Measurements from ENCODE around the gene NOXO1. TPM values are rescaled to one million over a fixed set of nuclear protein-coding genes. Genes with fewer than 3 reads are reported as not detected.
A peak's percentile ranks its signal among the peaks of the same experiment; 100 is the strongest.

The NOXO1 gene
- polyA plus RNA-seq, 1 donor from 2014 or later = 8.5 TPM

DNA sequence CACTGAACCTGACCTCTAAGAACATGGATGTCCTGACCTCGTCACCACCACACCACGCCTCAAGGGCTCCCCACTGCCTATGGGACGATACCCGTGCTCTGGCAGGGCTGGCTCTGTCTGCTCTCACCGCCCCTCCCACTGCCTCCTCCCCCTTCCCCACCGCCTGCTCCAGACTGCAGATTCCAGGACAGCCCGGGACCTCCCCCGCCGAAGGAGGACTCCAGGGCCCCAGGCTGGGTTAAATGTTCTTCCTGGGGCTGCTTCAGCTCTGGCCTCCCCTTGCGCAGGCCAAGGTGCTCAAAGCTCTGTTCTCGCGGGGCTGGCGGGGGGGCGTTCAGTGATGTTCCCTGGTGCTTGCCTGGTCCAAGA, 41.4 kb upstream of the NOXO1 start (continued):
- TF ChIP-seq, protein P1, sequence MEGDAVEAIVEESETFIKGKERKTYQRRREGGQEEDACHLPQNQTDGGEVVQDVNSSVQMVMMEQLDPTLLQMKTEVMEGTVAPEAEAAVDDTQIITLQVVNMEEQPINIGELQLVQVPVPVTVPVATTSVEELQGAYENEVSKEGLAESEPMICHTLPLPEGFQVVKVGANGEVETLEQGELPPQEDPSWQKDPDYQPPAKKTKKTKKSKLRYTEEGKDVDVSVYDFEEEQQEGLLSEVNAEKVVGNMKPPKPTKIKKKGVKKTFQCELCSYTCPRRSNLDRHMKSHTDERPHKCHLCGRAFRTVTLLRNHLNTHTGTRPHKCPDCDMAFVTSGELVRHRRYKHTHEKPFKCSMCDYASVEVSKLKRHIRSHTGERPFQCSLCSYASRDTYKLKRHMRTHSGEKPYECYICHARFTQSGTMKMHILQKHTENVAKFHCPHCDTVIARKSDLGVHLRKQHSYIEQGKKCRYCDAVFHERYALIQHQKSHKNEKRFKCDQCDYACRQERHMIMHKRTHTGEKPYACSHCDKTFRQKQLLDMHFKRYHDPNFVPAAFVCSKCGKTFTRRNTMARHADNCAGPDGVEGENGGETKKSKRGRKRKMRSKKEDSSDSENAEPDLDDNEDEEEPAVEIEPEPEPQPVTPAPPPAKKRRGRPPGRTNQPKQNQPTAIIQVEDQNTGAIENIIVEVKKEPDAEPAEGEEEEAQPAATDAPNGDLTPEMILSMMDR (IDR thresholded peaks at IDR 0.05; ENCODE audit: poor library complexity, severe bottlenecking) = no peak
- TF ChIP-seq POLR2AphosphoS5 (IDR thresholded peaks at IDR 0.05) = no peak

GRCh38 chr16:2019921-2020831, 38.9 kb upstream of the NOXO1 start:
- peaks cover 41% of the 10 kb centered on the region for H3K27me3 ChIP-seq (ENCODE audit: insufficient read depth, low read depth, low read length)

GRCh38 chr16:2019518-2019920, 38.2 kb upstream of the NOXO1 start, which contains the start of gene NPW:
Gene NPW (plus strand): TSS chr16:2019785.
- H3K4me2 ChIP-seq (ENCODE audit: low read length) = no peak within 1 kb of the TSS
- no peak within 1 kb of the TSS for H3K27ac ChIP-seq (ENCODE audit: low read length)
- TF ChIP-seq POLR2AphosphoS5 (IDR thresholded peaks at IDR 0.05) (no peak), EP300 (conservative IDR thresholded peaks at IDR 0.05; ENCODE audit: poor library complexity, severe bottlenecking) (no peak), EZH2 (IDR thresholded peaks at IDR 0.05; ENCODE audit: borderline replicate concordance, insufficient read depth, low read length, poor library complexity, severe bottlenecking) (peak; percentile 75)
- no peaks in the 10 kb centered on the region for H3K9me2 ChIP-seq (ENCODE audit: insufficient read depth, low read length)
- peaks cover 41% of the 10 kb centered on the region for H3K27me3 ChIP-seq (ENCODE audit: insufficient read depth, low read depth, low read length)
- no peaks in the 10 kb centered on the region for H3K36me3 ChIP-seq (ENCODE audit: insufficient read depth, low read length)
- H3K4me3 ChIP-seq (ENCODE audit: low read length) = peak within 1 kb of the TSS; percentile 31
- H3F3A ChIP-seq (ENCODE audit: insufficient read depth, low read length, poor library complexity, severe bottlenecking) = no peaks in the 10 kb centered on the region
- H3K9ac ChIP-seq (ENCODE audit: low read length) = no peak within 1 kb of the TSS
- no peak within 1 kb of the TSS for H2AFZ ChIP-seq (ENCODE audit: low read depth, low read length)
- no peaks in the 10 kb centered on the region for H4K20me1 ChIP-seq (ENCODE audit: insufficient read depth)
- no peaks in the 10 kb centered on the region for H3K9me3 ChIP-seq (ENCODE audit: low read length)
- no peaks in the 10 kb centered on the region for H3K79me2 ChIP-seq (replicated peaks; ENCODE audit: insufficient read depth, low read length)

More at GRCh38 chr16:2019921-2020831, 38.9 kb upstream of the NOXO1 start:
- Histone ChIP-seq H3K9me2 (ENCODE audit: insufficient read depth, low read length) (no peaks in the 10 kb centered on the region), H3K4me2 (ENCODE audit: low read length) (no peak overlapping the region), H3K4me3 (ENCODE audit: low read length) (peak overlapping the region; percentile 31), H3K9me3 (ENCODE audit: low read length) (no peaks in the 10 kb centered on the region), H4K20me1 (ENCODE audit: insufficient read depth) (no peaks in the 10 kb centered on the region), H3K36me3 (ENCODE audit: insufficient read depth, low read length) (no peaks in the 10 kb centered on the region), H3K9ac (ENCODE audit: low read length) (no peak overlapping the region), H3K27ac (ENCODE audit: low read length) (no peak overlapping the region), H2AFZ (ENCODE audit: low read depth, low read length) (no peak overlapping the region), H3K79me2 (replicated peaks; ENCODE audit: insufficient read depth, low read length) (no peaks in the 10 kb centered on the region), H3F3A (ENCODE audit: insufficient read depth, low read length, poor library complexity, severe bottlenecking) (no peaks in the 10 kb centered on the region)
- TF ChIP-seq SMC3 (conservative IDR thresholded peaks at IDR 0.05; ENCODE audit: poor library complexity) (no peak), MXI1 (conservative IDR thresholded peaks at IDR 0.05; ENCODE audit: poor library complexity, severe bottlenecking) (peak; percentile 42)

GRCh38 chr16:2016407-2016922, 35.2 kb upstream of the NOXO1 start:
- peaks cover 35% of the 10 kb centered on the region for H3K27me3 ChIP-seq (ENCODE audit: insufficient read depth, low read depth, low read length)

More at GRCh38 chr16:2016407-2016922, 35.2 kb upstream of the NOXO1 start:
- TF ChIP-seq MXI1 (conservative IDR thresholded peaks at IDR 0.05; ENCODE audit: poor library complexity, severe bottlenecking) (no peak), POLR2AphosphoS5 (IDR thresholded peaks at IDR 0.05) (no peak), REST (IDR thresholded peaks at IDR 0.05; ENCODE audit: borderline replicate concordance) (no peak), EZH2 (IDR thresholded peaks at IDR 0.05; ENCODE audit: borderline replicate concordance, insufficient read depth, low read length, poor library complexity, severe bottlenecking) (no peak), TAF1 (IDR thresholded peaks at IDR 0.05; ENCODE audit: low read depth) (no peak)
- TF ChIP-seq, protein P1 (IDR thresholded peaks at IDR 0.05; ENCODE audit: poor library complexity, severe bottlenecking) = no peak
- H3K9me3 ChIP-seq (ENCODE audit: low read length) = no peaks in the 10 kb centered on the region
- no peak overlapping the region for H3K4me2 ChIP-seq (ENCODE audit: low read length)
- no peaks in the 10 kb centered on the region for H3K9me2 ChIP-seq (ENCODE audit: insufficient read depth, low read length)
- H3F3A ChIP-seq (ENCODE audit: insufficient read depth, low read length, poor library complexity, severe bottlenecking) = no peaks in the 10 kb centered on the region
- H3K4me3 ChIP-seq (ENCODE audit: low read length) = no peak overlapping the region
- no peak overlapping the region for H2AFZ ChIP-seq (ENCODE audit: low read depth, low read length)
- no peaks in the 10 kb centered on the region for H3K79me2 ChIP-seq (replicated peaks; ENCODE audit: insufficient read depth, low read length)
- H3K27ac ChIP-seq (ENCODE audit: low read length) = no peak overlapping the region
- H3K36me3 ChIP-seq (ENCODE audit: insufficient read depth, low read length) = no peaks in the 10 kb centered on the region
- H4K20me1 ChIP-seq (ENCODE audit: insufficient read depth) = no peaks in the 10 kb centered on the region
- no peak overlapping the region for H3K9ac ChIP-seq (ENCODE audit: low read length)

Data from neural cell (in vitro differentiated cells).